Measurements from ENCODE around the gene PHIP.

Gene PHIP

DNA sequence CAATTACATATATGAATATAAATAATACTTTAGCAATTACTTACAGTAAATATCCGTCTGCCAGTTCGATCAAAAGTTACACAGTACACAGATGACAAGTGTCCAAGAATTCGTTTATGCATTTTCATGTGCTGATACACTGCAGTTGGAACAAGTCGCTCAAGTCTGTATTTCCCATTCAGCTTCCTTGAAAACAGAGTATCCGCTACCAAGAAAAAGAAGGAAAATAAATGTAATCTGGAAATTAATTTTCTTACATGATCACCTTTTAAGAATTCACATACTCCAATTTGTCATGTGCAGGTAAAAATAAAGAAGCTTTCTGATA lies 35.3 kb downstream of the PHIP start:
- H3K27ac ChIP-seq (ENCODE audit: low read depth, low read length, poor library complexity, severe bottlenecking): no peak overlapping the region
- no peaks in the 10 kb centered on the region for H3K9me2 ChIP-seq (ENCODE audit: low read depth, low read length)
- H3K4me1 ChIP-seq (ENCODE audit: insufficient read depth, low read length, severe bottlenecking): no peaks in the 10 kb centered on the region
- H3F3A ChIP-seq (ENCODE audit: insufficient read depth, low read length): no peaks in the 10 kb centered on the region
- H3K36me3 ChIP-seq (ENCODE audit: insufficient read depth, low read length): peaks cover 75% of the 10 kb centered on the region
- no peak overlapping the region for H3K4me2 ChIP-seq (ENCODE audit: low read length)
- H3K9me3 ChIP-seq (ENCODE audit: low read length): no peaks in the 10 kb centered on the region
- H3K4me3 ChIP-seq (ENCODE audit: low read depth, low read length, poor library complexity, severe bottlenecking): no peak overlapping the region
- H4K20me1 ChIP-seq (ENCODE audit: insufficient read depth, low read length): peaks cover 6% of the 10 kb centered on the region; the same call in 1 of the 2 replicates
- H3K79me2 ChIP-seq (ENCODE audit: insufficient read depth, low read length): no peaks in the 10 kb centered on the region
- H3K9ac ChIP-seq (ENCODE audit: low read length): no peak overlapping the region
- no peak for TF ChIP-seq EZH2 (IDR thresholded peaks at IDR 0.05; ENCODE audit: borderline replicate concordance, low read length)
- TF ChIP-seq, protein P1, sequence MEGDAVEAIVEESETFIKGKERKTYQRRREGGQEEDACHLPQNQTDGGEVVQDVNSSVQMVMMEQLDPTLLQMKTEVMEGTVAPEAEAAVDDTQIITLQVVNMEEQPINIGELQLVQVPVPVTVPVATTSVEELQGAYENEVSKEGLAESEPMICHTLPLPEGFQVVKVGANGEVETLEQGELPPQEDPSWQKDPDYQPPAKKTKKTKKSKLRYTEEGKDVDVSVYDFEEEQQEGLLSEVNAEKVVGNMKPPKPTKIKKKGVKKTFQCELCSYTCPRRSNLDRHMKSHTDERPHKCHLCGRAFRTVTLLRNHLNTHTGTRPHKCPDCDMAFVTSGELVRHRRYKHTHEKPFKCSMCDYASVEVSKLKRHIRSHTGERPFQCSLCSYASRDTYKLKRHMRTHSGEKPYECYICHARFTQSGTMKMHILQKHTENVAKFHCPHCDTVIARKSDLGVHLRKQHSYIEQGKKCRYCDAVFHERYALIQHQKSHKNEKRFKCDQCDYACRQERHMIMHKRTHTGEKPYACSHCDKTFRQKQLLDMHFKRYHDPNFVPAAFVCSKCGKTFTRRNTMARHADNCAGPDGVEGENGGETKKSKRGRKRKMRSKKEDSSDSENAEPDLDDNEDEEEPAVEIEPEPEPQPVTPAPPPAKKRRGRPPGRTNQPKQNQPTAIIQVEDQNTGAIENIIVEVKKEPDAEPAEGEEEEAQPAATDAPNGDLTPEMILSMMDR (IDR thresholded peaks at IDR 0.05; ENCODE audit: low read length): no peak
- no peaks in the 10 kb centered on the region for H3K27me3 ChIP-seq (ENCODE audit: insufficient read depth, low read length)
- H2AFZ ChIP-seq (ENCODE audit: low read length): no peak overlapping the region

DNA sequence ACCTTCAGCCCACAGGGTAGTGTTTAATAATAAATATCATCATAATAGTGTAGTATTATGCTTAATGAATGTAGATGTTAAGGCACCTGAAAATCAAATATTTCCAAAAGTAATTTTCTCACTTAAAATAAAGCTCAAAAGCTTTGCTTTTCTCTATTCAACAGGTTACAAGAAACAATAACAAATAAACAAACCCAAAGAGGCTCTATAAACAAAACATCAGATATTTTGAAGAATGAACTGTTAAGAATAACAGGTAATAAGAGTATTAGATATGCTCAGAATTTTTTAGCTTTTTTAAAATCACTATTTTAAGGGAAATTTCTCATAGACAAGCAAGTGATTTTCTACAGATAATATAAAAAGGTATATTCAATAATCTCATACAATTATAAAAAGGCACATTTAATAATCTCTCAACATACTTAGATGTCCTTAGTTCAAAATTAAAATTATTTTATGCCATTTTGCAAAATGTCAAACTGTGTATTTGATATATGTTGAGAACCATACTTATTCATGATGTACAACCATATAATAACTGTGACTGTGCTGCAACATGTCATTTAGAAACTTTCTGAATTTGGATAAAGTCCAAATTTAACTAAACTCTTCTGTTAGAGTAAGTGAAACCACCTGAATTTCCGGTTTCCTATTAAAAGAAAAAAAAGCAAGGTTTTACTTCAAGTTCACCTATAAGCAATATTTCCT lies 35.8 kb downstream of the PHIP start:
- H3K9ac ChIP-seq (ENCODE audit: low read length): no peak overlapping the region
- no peaks in the 10 kb centered on the region for H3K9me3 ChIP-seq (ENCODE audit: low read length)
- no peak overlapping the region for H3K4me2 ChIP-seq (ENCODE audit: low read length)
- no peaks in the 10 kb centered on the region for H3K4me1 ChIP-seq (ENCODE audit: insufficient read depth, low read length, severe bottlenecking)
- H3K27ac ChIP-seq (ENCODE audit: low read depth, low read length, poor library complexity, severe bottlenecking): no peak overlapping the region
- H3K36me3 ChIP-seq (ENCODE audit: insufficient read depth, low read length): peaks cover 77% of the 10 kb centered on the region
- no peaks in the 10 kb centered on the region for H3K9me2 ChIP-seq (ENCODE audit: low read depth, low read length)
- TF ChIP-seq EZH2 (IDR thresholded peaks at IDR 0.05; ENCODE audit: borderline replicate concordance, low read length): no peak
- TF ChIP-seq, protein P1 (IDR thresholded peaks at IDR 0.05; ENCODE audit: low read length): no peak
- H3K27me3 ChIP-seq (ENCODE audit: insufficient read depth, low read length): no peaks in the 10 kb centered on the region
- no peak overlapping the region for H3K4me3 ChIP-seq (ENCODE audit: low read depth, low read length, poor library complexity, severe bottlenecking)
- H2AFZ ChIP-seq (ENCODE audit: low read length): no peak overlapping the region
- H4K20me1 ChIP-seq (ENCODE audit: insufficient read depth, low read length): peaks cover 6% of the 10 kb centered on the region; the same call in 1 of the 2 replicates
- no peaks in the 10 kb centered on the region for H3F3A ChIP-seq (ENCODE audit: insufficient read depth, low read length)
- no peaks in the 10 kb centered on the region for H3K79me2 ChIP-seq (ENCODE audit: insufficient read depth, low read length)

DNA sequence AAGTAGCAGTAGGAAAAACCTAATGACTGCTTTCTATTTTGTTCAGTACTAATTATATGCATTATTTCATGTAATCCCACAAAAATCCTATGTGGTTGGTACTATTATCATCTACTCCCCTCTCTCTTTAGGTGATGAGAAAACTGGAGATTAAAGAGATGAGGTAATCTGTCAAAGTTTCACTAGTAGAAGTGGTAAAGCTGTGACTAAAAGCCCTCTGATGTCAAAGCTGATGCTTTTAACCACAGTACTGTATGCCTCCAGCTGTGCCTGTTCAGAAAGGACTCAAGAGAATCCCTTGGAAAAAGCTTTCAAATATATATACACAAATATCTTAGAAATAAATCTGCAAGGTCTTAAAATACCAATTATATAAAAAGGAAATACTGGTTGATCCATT lies 38.0 kb downstream of the PHIP start:
- H3K27ac ChIP-seq (ENCODE audit: low read depth, low read length, poor library complexity, severe bottlenecking): no peak overlapping the region
- TF ChIP-seq, protein P1 (IDR thresholded peaks at IDR 0.05; ENCODE audit: low read length): no peak
- no peak for TF ChIP-seq EZH2 (IDR thresholded peaks at IDR 0.05; ENCODE audit: borderline replicate concordance, low read length)
- H3K9me2 ChIP-seq (ENCODE audit: low read depth, low read length): no peaks in the 10 kb centered on the region
- H3K27me3 ChIP-seq (ENCODE audit: insufficient read depth, low read length): no peaks in the 10 kb centered on the region
- no peaks in the 10 kb centered on the region for H3K9me3 ChIP-seq (ENCODE audit: low read length)
- peaks cover 6% of the 10 kb centered on the region; the same call in 1 of the 2 replicates for H4K20me1 ChIP-seq (ENCODE audit: insufficient read depth, low read length)
- peaks cover 84% of the 10 kb centered on the region for H3K36me3 ChIP-seq (ENCODE audit: insufficient read depth, low read length)
- no peaks in the 10 kb centered on the region for H3F3A ChIP-seq (ENCODE audit: insufficient read depth, low read length)
- H2AFZ ChIP-seq (ENCODE audit: low read length): no peak overlapping the region
- H3K79me2 ChIP-seq (ENCODE audit: insufficient read depth, low read length): peaks cover 7% of the 10 kb centered on the region; the same call in 1 of the 2 replicates
- H3K9ac ChIP-seq (ENCODE audit: low read length): no peak overlapping the region
- H3K4me2 ChIP-seq (ENCODE audit: low read length): no peak overlapping the region
- no peak overlapping the region for H3K4me3 ChIP-seq (ENCODE audit: low read depth, low read length, poor library complexity, severe bottlenecking)
- H3K4me1 ChIP-seq (ENCODE audit: insufficient read depth, low read length, severe bottlenecking): no peaks in the 10 kb centered on the region
